GM23338 (cell line): ENCODE data around the gene CEP295NL. TPM values are rescaled to one million over a fixed set of nuclear protein-coding genes. Genes with fewer than 3 reads are reported as not detected.

Experiments used
- ATAC-seq: fragments of 200-7000 bp; cut with Tn5 transposase; 3 replicates; pipeline ENCODE4 v1.9.1; 2020
- DNase-seq: peaks from one replicate; pipeline ENCODE4 v3.0.0-alpha.2; 2015; ENCODE audit warnings: low spot score
- H2AFZ ChIP-seq: fragments of 200-600 bp; sonication (generic); 2 replicates; pipeline ENCODE4 v1.8.0; 2016; ENCODE audit warnings: antibody characterized with exemption, mild to moderate bottlenecking, moderate library complexity
- H3F3A ChIP-seq: fragments of 200-600 bp; sonication (generic); replicated peaks from 2 replicates; pipeline ENCODE4 v1.8.0; 2017; ENCODE audit warnings: antibody characterized with exemption, mixed run types, low read depth
- H3K27ac ChIP-seq: fragments of 200-600 bp; sonication (generic); 2 replicates; pipeline ENCODE4 v1.6.1; 2016; ENCODE audit warnings: low read depth
- H3K27me3 ChIP-seq: fragments of 200-600 bp; sonication (generic); 2 replicates; pipeline ENCODE4 v1.8.0; 2016; ENCODE audit warnings: mild to moderate bottlenecking, mixed run types, moderate library complexity; ENCODE audit not compliant: insufficient read depth
- H3K36me3 ChIP-seq: fragments of 200-600 bp; sonication (generic); 2 replicates; pipeline ENCODE4 v1.8.0; 2016; ENCODE audit warnings: mild to moderate bottlenecking; ENCODE audit not compliant: insufficient read depth
- H3K4me1 ChIP-seq: fragments of 200-600 bp; sonication (generic); 2 replicates; pipeline ENCODE4 v1.8.0; 2016; ENCODE audit warnings: mild to moderate bottlenecking, moderate library complexity; ENCODE audit not compliant: insufficient read depth
- H3K4me2 ChIP-seq: fragments of 200-600 bp; sonication (generic); 2 replicates; pipeline ENCODE4 v1.7.1; 2017; ENCODE audit warnings: mixed run types
- H3K4me3 ChIP-seq: fragments of 200-600 bp; sonication (generic); 2 replicates; pipeline ENCODE4 v1.6.1; 2016; ENCODE audit warnings: mixed run types
- H3K79me2 ChIP-seq: fragments of 200-600 bp; sonication (generic); replicated peaks from 2 replicates; pipeline ENCODE4 v1.8.0; 2017; ENCODE audit warnings: mild to moderate bottlenecking; ENCODE audit not compliant: insufficient read depth
- H3K9me2 ChIP-seq: fragments of 200-600 bp; sonication (generic); 2 replicates; pipeline ENCODE4 v1.8.0; 2017; ENCODE audit not compliant: insufficient read depth
- H4K20me1 ChIP-seq: fragments of 200-600 bp; sonication (generic); replicated peaks from 2 replicates; pipeline ENCODE4 v1.8.0; 2017; ENCODE audit warnings: mild to moderate bottlenecking; ENCODE audit not compliant: insufficient read depth
- H3K27ac Mint-ChIP-seq: 2 replicates; pipeline ENCODE4 v1.8.0; 2020; ENCODE audit warnings: inconsistent platforms, mild to moderate bottlenecking, moderate library complexity, mixed read lengths
- H3K27me3 Mint-ChIP-seq: 3 replicates; pipeline ENCODE4 v1.8.0; 2022; ENCODE audit warnings: low read depth, mild to moderate bottlenecking, moderate library complexity, mixed read lengths, inconsistent platforms; ENCODE audit not compliant: insufficient read depth, poor library complexity
- H3K36me3 Mint-ChIP-seq: 3 replicates; pipeline ENCODE4 v1.8.0; 2021; ENCODE audit warnings: low read depth, mild to moderate bottlenecking, inconsistent platforms, moderate library complexity, mixed read lengths
- H3K4me1 Mint-ChIP-seq: 3 replicates; pipeline ENCODE4 v1.8.0; 2020; ENCODE audit warnings: mild to moderate bottlenecking, inconsistent platforms, mixed read lengths
- H3K4me3 Mint-ChIP-seq: 3 replicates; pipeline ENCODE4 v1.8.0; 2021; ENCODE audit warnings: moderate library complexity, mild to moderate bottlenecking, inconsistent platforms, mixed read lengths
- H3K9me3 Mint-ChIP-seq: 3 replicates; pipeline ENCODE4 v1.8.0; 2020; ENCODE audit warnings: moderate library complexity, mild to moderate bottlenecking, inconsistent platforms, mixed read lengths
- CREB1 ChIP-seq: fragments of 250-450 bp; sonication (Bioruptor Pico); IDR thresholded peaks from 2 replicates; pipeline ENCODE4 v1.5.0; 2020; ENCODE audit warnings: low read depth, mild to moderate bottlenecking, moderate library complexity
- JUNB ChIP-seq: IDR thresholded peaks from one replicate; pipeline ENCODE4 v1.6.1; 2016; ENCODE audit warnings: antibody characterized with exemption; ENCODE audit not compliant: unreplicated experiment
- NANOG ChIP-seq: IDR thresholded peaks from 2 replicates; pipeline ENCODE4 v1.6.1; 2016; ENCODE audit warnings: antibody characterized with exemption, borderline replicate concordance
- POLR2AphosphoS5 ChIP-seq: IDR thresholded peaks from 2 replicates; pipeline ENCODE4 v1.6.1; 2016; ENCODE audit warnings: antibody characterized with exemption, low read depth
- ZNF114 ChIP-seq: fragments of 250-450 bp; sonication (Bioruptor Pico); IDR thresholded peaks from 2 replicates; pipeline ENCODE4 v1.5.0; 2020; ENCODE audit warnings: mild to moderate bottlenecking, moderate library complexity
- polyA plus RNA-seq: library from polyadenylated mRNA; unstranded; fragments of >200 nt; fragmentation: Nextera tagmentation; extraction: Ambion mirVana; gene quantifications from 2 replicates; pipeline ENCODE4 v1.2.1, GENCODE V29; 2016
- total RNA-seq: library from RNA; depleted of rRNA; stranded (reverse); fragments of >200 nt; shearing (Covaris generic); gene quantifications from 2 replicates; pipeline ENCODE4 v1.2.3, GENCODE V29; 2014
- TF ChIP-seq, protein P1 (sequence below), 2 experiments: fragments of 200-600 bp in 1 of 2; sonication (generic) in 1 of 2; conservative IDR thresholded peaks; 2 replicates each; pipeline versions ENCODE4 v1.5.1 to v1.6.1; 2016 to 2017; ENCODE audit warnings: antibody characterized with exemption in 2 of 2, low read depth in 2 of 2, mild to moderate bottlenecking in 2 of 2, moderate library complexity in 1 of 2
- TF ChIP-seq, protein P2 (sequence below): fragments of 250-450 bp; sonication (Bioruptor Pico); IDR thresholded peaks from 2 replicates; pipeline ENCODE4 v1.5.0; 2020; ENCODE audit warnings: mild to moderate bottlenecking, moderate library complexity
- TF ChIP-seq, protein P3 (sequence below): IDR thresholded peaks from 2 replicates; pipeline ENCODE4 v1.6.1; 2016; ENCODE audit warnings: antibody characterized with exemption

CEP295NL gene
- total and polyA plus RNA-seq, 2 experiments from 2014 or later, result 0.69 TPM; not detected in 1

DNA sequence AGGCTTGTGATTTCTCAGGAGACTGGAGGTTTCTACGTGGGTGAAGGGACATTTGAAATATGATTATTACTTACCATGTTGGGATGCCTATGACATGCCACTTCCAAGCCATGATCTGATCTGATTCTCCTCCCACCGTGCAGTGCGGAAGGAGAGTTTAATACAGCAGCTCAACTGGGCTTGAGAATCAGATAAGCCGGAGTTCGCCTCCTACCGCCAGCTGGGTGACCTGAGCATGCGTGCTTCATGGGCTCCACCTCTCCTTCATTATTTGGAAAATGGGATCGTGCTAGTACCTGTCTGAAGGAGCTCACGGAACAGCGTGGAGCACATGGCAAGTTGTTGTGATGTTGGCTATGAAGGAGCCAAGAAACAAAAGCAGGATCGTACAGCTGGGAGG, 34.6 kb upstream of the CEP295NL start:
- no peak overlapping the region for H2AFZ ChIP-seq
- no peaks in the 10 kb centered on the region for H3K36me3 ChIP-seq
- TF ChIP-seq, protein P1, sequence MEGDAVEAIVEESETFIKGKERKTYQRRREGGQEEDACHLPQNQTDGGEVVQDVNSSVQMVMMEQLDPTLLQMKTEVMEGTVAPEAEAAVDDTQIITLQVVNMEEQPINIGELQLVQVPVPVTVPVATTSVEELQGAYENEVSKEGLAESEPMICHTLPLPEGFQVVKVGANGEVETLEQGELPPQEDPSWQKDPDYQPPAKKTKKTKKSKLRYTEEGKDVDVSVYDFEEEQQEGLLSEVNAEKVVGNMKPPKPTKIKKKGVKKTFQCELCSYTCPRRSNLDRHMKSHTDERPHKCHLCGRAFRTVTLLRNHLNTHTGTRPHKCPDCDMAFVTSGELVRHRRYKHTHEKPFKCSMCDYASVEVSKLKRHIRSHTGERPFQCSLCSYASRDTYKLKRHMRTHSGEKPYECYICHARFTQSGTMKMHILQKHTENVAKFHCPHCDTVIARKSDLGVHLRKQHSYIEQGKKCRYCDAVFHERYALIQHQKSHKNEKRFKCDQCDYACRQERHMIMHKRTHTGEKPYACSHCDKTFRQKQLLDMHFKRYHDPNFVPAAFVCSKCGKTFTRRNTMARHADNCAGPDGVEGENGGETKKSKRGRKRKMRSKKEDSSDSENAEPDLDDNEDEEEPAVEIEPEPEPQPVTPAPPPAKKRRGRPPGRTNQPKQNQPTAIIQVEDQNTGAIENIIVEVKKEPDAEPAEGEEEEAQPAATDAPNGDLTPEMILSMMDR (conservative IDR thresholded peaks at IDR 0.05; ENCODE audit: low read depth in 2 of 2), result 0 out of 4 replicates have a peak, but pooled peaks of 1 of the 2 experiments have one; percentile 1
- TF ChIP-seq JUNB, result no peak
- ATAC-seq, result no peak
- no peaks in the 10 kb centered on the region; the same call in 2 of the 3 replicates for H3K9me3 Mint-ChIP-seq
- H3K4me2 ChIP-seq, result no peak overlapping the region
- H3K4me1 Mint-ChIP-seq, result peaks cover 14% of the 10 kb centered on the region
- H3K4me3 Mint-ChIP-seq, result no peak overlapping the region
- no peaks in the 10 kb centered on the region for H3F3A ChIP-seq
- DNase-seq, result no peak
- H3K27me3 ChIP-seq, result no peaks in the 10 kb centered on the region
- H3K4me1 ChIP-seq, result peaks cover 3% of the 10 kb centered on the region; the same call in 1 of the 2 replicates
- H3K9me2 ChIP-seq, result no peaks in the 10 kb centered on the region
- H3K36me3 Mint-ChIP-seq, result no peaks in the 10 kb centered on the region
- H3K27ac ChIP-seq, result no peak overlapping the region
- no peaks in the 10 kb centered on the region for H3K79me2 ChIP-seq
- H3K27me3 Mint-ChIP-seq, result peaks cover 10% of the 10 kb centered on the region
- no peak overlapping the region for H3K4me3 ChIP-seq
- H3K27ac Mint-ChIP-seq, result no peak overlapping the region
- H4K20me1 ChIP-seq, result no peaks in the 10 kb centered on the region

DNA sequence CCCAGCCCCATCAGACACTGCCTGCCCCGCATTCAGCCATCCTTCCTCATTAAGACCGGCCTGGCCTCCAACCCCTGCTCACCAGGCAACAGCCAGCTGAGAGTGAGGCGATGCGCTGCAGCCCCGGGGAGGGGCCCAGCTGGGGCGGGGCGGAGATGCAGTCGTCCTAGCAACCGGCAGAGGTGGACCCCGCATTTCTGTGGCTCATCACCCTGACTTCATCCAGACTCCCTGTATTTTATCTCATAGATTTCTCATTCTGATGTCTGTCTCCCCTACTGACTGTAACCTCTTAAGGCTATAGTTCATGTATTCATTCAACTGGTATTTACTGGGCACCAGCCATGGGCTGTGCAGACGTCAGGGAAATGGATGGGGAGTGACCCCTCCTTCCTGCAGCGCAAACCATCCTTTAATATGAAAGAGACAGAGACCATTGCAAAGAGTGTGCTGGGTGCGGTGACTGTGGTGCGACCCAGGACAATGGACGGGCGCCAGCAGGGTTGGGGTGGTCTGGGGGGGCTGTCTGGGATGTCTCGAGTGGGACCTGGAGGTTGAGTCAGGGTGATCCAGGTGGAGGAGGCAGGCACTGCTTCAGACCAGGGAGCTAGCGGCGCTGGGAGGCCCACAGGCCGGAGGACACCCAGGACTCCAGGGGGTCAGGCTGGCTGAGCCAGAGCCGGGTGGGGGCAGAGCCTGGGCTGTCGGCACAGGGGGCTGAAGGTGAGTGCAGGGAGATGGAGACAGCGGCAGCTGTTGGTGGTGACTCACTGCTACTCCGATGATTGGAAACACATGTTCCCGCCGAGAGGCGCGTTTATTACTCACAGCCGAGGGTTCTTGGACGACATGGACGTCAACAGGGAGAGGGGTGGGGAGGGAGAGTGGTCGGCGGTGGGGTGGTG, 32.7 kb upstream of the CEP295NL start:
- no peaks in the 10 kb centered on the region for H3K36me3 Mint-ChIP-seq
- Histone ChIP-seq H3F3A (no peaks in the 10 kb centered on the region), H3K36me3 (no peaks in the 10 kb centered on the region), H3K4me2 (no peak overlapping the region), H3K79me2 (no peaks in the 10 kb centered on the region), H3K4me3 (no peak overlapping the region), H3K27ac (no peak overlapping the region), H2AFZ (no peak overlapping the region), H3K27me3 (no peaks in the 10 kb centered on the region), H3K9me2 (no peaks in the 10 kb centered on the region), H3K4me1 (peaks cover 3% of the 10 kb centered on the region; the same call in 1 of the 2 replicates), H4K20me1 (no peaks in the 10 kb centered on the region)
- H3K27ac Mint-ChIP-seq, result no peak overlapping the region
- ATAC-seq (no peak), DNase-seq (no peak)
- peaks cover 10% of the 10 kb centered on the region for H3K27me3 Mint-ChIP-seq
- peaks cover 14% of the 10 kb centered on the region for H3K4me1 Mint-ChIP-seq
- H3K9me3 Mint-ChIP-seq, result no peaks in the 10 kb centered on the region
- H3K4me3 Mint-ChIP-seq, result no peak overlapping the region
- TF ChIP-seq, protein P2, sequence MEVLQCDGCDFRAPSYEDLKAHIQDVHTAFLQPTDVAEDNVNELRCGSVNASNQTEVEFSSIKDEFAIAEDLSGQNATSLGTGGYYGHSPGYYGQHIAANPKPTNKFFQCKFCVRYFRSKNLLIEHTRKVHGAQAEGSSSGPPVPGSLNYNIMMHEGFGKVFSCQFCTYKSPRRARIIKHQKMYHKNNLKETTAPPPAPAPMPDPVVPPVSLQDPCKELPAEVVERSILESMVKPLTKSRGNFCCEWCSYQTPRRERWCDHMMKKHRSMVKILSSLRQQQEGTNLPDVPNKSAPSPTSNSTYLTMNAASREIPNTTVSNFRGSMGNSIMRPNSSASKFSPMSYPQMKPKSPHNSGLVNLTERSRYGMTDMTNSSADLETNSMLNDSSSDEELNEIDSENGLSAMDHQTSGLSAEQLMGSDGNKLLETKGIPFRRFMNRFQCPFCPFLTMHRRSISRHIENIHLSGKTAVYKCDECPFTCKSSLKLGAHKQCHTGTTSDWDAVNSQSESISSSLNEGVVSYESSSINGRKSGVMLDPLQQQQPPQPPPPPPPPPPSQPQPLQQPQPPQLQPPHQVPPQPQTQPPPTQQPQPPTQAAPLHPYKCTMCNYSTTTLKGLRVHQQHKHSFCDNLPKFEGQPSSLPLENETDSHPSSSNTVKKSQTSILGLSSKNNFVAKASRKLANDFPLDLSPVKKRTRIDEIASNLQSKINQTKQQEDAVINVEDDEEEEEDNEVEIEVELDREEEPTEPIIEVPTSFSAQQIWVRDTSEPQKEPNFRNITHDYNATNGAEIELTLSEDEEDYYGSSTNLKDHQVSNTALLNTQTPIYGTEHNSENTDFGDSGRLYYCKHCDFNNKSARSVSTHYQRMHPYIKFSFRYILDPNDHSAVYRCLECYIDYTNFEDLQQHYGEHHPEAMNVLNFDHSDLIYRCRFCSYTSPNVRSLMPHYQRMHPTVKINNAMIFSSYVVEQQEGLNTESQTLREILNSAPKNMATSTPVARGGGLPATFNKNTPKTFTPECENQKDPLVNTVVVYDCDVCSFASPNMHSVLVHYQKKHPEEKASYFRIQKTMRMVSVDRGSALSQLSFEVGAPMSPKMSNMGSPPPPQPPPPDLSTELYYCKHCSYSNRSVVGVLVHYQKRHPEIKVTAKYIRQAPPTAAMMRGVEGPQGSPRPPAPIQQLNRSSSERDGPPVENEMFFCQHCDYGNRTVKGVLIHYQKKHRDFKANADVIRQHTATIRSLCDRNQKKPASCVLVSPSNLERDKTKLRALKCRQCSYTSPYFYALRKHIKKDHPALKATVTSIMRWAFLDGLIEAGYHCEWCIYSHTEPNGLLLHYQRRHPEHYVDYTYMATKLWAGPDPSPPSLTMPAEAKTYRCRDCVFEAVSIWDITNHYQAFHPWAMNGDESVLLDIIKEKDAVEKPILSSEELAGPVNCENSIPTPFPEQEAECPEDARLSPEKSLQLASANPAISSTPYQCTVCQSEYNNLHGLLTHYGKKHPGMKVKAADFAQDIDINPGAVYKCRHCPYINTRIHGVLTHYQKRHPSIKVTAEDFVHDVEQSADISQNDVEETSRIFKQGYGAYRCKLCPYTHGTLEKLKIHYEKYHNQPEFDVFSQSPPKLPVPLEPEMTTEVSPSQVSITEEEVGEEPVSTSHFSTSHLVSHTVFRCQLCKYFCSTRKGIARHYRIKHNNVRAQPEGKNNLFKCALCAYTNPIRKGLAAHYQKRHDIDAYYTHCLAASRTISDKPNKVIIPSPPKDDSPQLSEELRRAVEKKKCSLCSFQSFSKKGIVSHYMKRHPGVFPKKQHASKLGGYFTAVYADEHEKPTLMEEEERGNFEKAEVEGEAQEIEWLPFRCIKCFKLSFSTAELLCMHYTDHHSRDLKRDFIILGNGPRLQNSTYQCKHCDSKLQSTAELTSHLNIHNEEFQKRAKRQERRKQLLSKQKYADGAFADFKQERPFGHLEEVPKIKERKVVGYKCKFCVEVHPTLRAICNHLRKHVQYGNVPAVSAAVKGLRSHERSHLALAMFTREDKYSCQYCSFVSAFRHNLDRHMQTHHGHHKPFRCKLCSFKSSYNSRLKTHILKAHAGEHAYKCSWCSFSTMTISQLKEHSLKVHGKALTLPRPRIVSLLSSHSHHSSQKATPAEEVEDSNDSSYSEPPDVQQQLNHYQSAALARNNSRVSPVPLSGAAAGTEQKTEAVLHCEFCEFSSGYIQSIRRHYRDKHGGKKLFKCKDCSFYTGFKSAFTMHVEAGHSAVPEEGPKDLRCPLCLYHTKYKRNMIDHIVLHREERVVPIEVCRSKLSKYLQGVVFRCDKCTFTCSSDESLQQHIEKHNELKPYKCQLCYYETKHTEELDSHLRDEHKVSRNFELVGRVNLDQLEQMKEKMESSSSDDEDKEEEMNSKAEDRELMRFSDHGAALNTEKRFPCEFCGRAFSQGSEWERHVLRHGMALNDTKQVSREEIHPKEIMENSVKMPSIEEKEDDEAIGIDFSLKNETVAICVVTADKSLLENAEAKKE (CRISPR knock-in tag), result no peak
- TF ChIP-seq, protein P1 (conservative IDR thresholded peaks at IDR 0.05; ENCODE audit: low read depth in 2 of 2), result no peak
- TF ChIP-seq CREB1, result no peak
- TF ChIP-seq, protein P3, sequence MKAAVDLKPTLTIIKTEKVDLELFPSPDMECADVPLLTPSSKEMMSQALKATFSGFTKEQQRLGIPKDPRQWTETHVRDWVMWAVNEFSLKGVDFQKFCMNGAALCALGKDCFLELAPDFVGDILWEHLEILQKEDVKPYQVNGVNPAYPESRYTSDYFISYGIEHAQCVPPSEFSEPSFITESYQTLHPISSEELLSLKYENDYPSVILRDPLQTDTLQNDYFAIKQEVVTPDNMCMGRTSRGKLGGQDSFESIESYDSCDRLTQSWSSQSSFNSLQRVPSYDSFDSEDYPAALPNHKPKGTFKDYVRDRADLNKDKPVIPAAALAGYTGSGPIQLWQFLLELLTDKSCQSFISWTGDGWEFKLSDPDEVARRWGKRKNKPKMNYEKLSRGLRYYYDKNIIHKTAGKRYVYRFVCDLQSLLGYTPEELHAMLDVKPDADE, result no peak
- no peak for TF ChIP-seq NANOG
- no peak for TF ChIP-seq POLR2AphosphoS5
- no peak for TF ChIP-seq ZNF114 (CRISPR knock-in tag)
